Tibial nerve (tissue), 4 donors: ENCODE data around the gene OSBPL5. TPM values are rescaled to one million over a fixed set of nuclear protein-coding genes. Genes with fewer than 3 reads are reported as not detected.

Experiments
- DNase-seq, 2 donors: peaks; one replicate each; pipeline ENCODE4 v3.0.0-alpha.2; 2019; ENCODE audit warnings: low spot score in 2 of 2
- H3K27ac ChIP-seq, 4 donors: fragments of 200-600 bp; sonication (generic) in 3 of 4; one replicate each; pipeline ENCODE4 v1.5.1; 2017 to 2019; ENCODE audit warnings: mild to moderate bottlenecking in 1 of 4
- H3K27me3 ChIP-seq, 2 donors: fragments of 200-600 bp; sonication (generic) in 1 of 2; one replicate each; pipeline versions ENCODE4 v1.5.1 to v1.6.0; 2017 to 2019
- H3K36me3 ChIP-seq, 3 donors: fragments of 200-600 bp; sonication (generic); one replicate each; pipeline ENCODE4 v1.5.1; 2018 to 2019
- H3K4me1 ChIP-seq, 4 donors: fragments of 200-600 bp; sonication (generic) in 3 of 4; one replicate each; pipeline ENCODE4 v1.5.1; 2017 to 2019
- H3K4me3 ChIP-seq, 4 donors: fragments of 200-600 bp; sonication (generic) in 3 of 4; one replicate each; pipeline ENCODE4 v1.5.1; 2017 to 2019; ENCODE audit warnings: mild to moderate bottlenecking in 1 of 4, moderate library complexity in 1 of 4
- H3K9me3 ChIP-seq, 4 donors: fragments of 200-600 bp; sonication (generic) in 3 of 4; one replicate each; pipeline ENCODE4 v1.5.1; 2017 to 2019
- EP300 ChIP-seq, 2 donors: sonication (generic); formaldehyde crosslinking; IDR thresholded peaks; one replicate each; pipeline ENCODE4 v1.6.1; 2017; ENCODE audit warnings: antibody characterized with exemption in 2 of 2, mild to moderate bottlenecking in 1 of 2
- POLR2A ChIP-seq, 2 donors: fragments of 450-650 bp; IDR thresholded peaks; one replicate each; pipeline ENCODE4 v1.6.1; 2017; ENCODE audit warnings: antibody characterized with exemption in 2 of 2, mild to moderate bottlenecking in 2 of 2, moderate library complexity in 2 of 2
- WGBS, 2 donors: methylation state at CpG; one replicate each; pipeline ENCODE4 v1.1.5; 2018; 5-methylcytosine and 5-hydroxymethylcytosine counted together
- total RNA-seq, 4 donors: library from RNA; depleted of rRNA; stranded (reverse); fragments of >200 nt; gene quantifications; one replicate each; pipeline ENCODE4 v1.1.0, GENCODE V29; 2016
- TF ChIP-seq, protein P1 (sequence below), 5 experiments: fragments of 200-600 bp in 3 of 5; fragments of 450-650 bp in 2 of 5; sonication (generic) in 3 of 5; IDR thresholded peaks; one replicate each; pipeline ENCODE4 v1.5.1; 2016 to 2019; ENCODE audit warnings: antibody characterized with exemption in 5 of 5, mild to moderate bottlenecking in 3 of 5, moderate library complexity in 2 of 5

OSBPL5 gene
- total RNA-seq, 4 donors from 2014 or later = 58.8 to 168 (median 106) TPM

DNA sequence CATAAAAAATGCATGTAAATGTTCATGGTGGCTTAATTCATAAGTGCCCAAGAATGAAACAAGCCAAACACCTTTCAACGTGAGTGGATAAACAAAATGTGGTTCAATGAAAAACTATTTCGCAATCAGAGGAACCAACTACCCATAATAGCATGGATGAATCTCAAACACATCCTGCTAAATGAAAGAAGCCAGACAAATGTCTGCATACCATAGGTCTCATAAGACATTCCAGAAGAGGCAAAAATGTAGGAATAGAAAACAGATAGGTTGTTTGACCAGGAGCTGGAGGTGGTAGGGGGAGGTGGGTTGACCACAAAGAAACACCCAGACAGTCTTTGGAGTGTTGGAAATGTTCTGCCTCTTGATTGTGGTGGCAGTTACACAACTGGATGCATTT, 13.2 kb upstream of the OSBPL5 start:
- H3K36me3 ChIP-seq = no peaks in the 10 kb centered on the region

GRCh38 chr11:3177931-3178330, 12.8 kb upstream of the OSBPL5 start:
- H3K27ac ChIP-seq = no peak overlapping the region
- H3K36me3 ChIP-seq = no peaks in the 10 kb centered on the region
- H3K9me3 ChIP-seq = peaks cover 0 to 14% (median 2%) of the 10 kb centered on the region in 4 donors
- TF ChIP-seq POLR2A (IDR thresholded peaks at IDR 0.05) (no peak), EP300 (IDR thresholded peaks at IDR 0.05) (no peak)
- TF ChIP-seq, protein P1, sequence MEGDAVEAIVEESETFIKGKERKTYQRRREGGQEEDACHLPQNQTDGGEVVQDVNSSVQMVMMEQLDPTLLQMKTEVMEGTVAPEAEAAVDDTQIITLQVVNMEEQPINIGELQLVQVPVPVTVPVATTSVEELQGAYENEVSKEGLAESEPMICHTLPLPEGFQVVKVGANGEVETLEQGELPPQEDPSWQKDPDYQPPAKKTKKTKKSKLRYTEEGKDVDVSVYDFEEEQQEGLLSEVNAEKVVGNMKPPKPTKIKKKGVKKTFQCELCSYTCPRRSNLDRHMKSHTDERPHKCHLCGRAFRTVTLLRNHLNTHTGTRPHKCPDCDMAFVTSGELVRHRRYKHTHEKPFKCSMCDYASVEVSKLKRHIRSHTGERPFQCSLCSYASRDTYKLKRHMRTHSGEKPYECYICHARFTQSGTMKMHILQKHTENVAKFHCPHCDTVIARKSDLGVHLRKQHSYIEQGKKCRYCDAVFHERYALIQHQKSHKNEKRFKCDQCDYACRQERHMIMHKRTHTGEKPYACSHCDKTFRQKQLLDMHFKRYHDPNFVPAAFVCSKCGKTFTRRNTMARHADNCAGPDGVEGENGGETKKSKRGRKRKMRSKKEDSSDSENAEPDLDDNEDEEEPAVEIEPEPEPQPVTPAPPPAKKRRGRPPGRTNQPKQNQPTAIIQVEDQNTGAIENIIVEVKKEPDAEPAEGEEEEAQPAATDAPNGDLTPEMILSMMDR (IDR thresholded peaks at IDR 0.05) = no peak
- 77 to 81% methylated on average over 2 of the region's 2 CpGs for WGBS, 2 donors
- no peak overlapping the region for H3K4me3 ChIP-seq
- no peaks in the 10 kb centered on the region for H3K4me1 ChIP-seq
- DNase-seq = no peak
- H3K27me3 ChIP-seq = no peaks in the 10 kb centered on the region

More for the DNA sequence above, 13.2 kb upstream of the OSBPL5 start:
- Histone ChIP-seq H3K27ac (no peak overlapping the region), H3K27me3 (no peaks in the 10 kb centered on the region), H3K9me3 (peaks cover 0 to 14% (median 2%) of the 10 kb centered on the region in 4 donors), H3K4me3 (no peak overlapping the region), H3K4me1 (no peaks in the 10 kb centered on the region)
- no peak for TF ChIP-seq EP300 (IDR thresholded peaks at IDR 0.05)
- TF ChIP-seq, protein P1 (IDR thresholded peaks at IDR 0.05) = no peak
- TF ChIP-seq POLR2A (IDR thresholded peaks at IDR 0.05) = no peak
- no peak for DNase-seq
- 44 to 60% methylated on average over 2 of the region's 2 CpGs for WGBS, 2 donors

- Histone ChIP-seq H3K27me3 (no peaks in the 10 kb centered on the region), H3K4me1 (no peaks in the 10 kb centered on the region), H3K4me3 (no peak overlapping the region), H3K36me3 (no peaks in the 10 kb centered on the region), H3K27ac (no peak overlapping the region), H3K9me3 (peaks cover 0 to 14% (median 2%) of the 10 kb centered on the region in 4 donors)
- DNase-seq = no peak
- TF ChIP-seq, protein P1 (IDR thresholded peaks at IDR 0.05) = no peak
- TF ChIP-seq EP300 (IDR thresholded peaks at IDR 0.05) (no peak), POLR2A (IDR thresholded peaks at IDR 0.05) (no peak)
Observed at GRCh38 chr11:3176487-3176886, 11.4 kb upstream of the OSBPL5 start.

- peaks cover 0 to 14% (median 2%) of the 10 kb centered on the region in 4 donors for H3K9me3 ChIP-seq
- DNase-seq = no peak
- no peak overlapping the region for H3K27ac ChIP-seq
- H3K27me3 ChIP-seq = no peaks in the 10 kb centered on the region
- H3K4me1 ChIP-seq = peaks cover 0 to under 1% (median 0%) of the 10 kb centered on the region in 4 donors
- H3K4me3 ChIP-seq = no peak overlapping the region
- H3K36me3 ChIP-seq = no peaks in the 10 kb centered on the region
- TF ChIP-seq, protein P1 (IDR thresholded peaks at IDR 0.05) = no peak
- no peak for TF ChIP-seq EP300 (IDR thresholded peaks at IDR 0.05)
- TF ChIP-seq POLR2A (IDR thresholded peaks at IDR 0.05) = no peak
Observed at GRCh38 chr11:3175194-3175593, 10.1 kb upstream of the OSBPL5 start.

- no peak for DNase-seq
- no peak overlapping the region for H3K27ac ChIP-seq
- no peaks in the 10 kb centered on the region for H3K27me3 ChIP-seq
- TF ChIP-seq, protein P1 (IDR thresholded peaks at IDR 0.05) = no peak
- no peak for TF ChIP-seq EP300 (IDR thresholded peaks at IDR 0.05)
- no peak for TF ChIP-seq POLR2A (IDR thresholded peaks at IDR 0.05)
- no peaks in the 10 kb centered on the region for H3K36me3 ChIP-seq
- H3K4me1 ChIP-seq = peaks cover 0 to 9% (median 3%) of the 10 kb centered on the region in 4 donors
- 92 to 95% methylated on average over 3 of the region's 3 CpGs for WGBS, 2 donors
- no peak overlapping the region for H3K4me3 ChIP-seq
- peaks cover 0 to 14% (median 2%) of the 10 kb centered on the region in 4 donors for H3K9me3 ChIP-seq
Observed at GRCh38 chr11:3174387-3174786, 9.3 kb upstream of the OSBPL5 start.
